ENCODE data around the gene HMCN2. TPM values are rescaled to one million over a fixed set of nuclear protein-coding genes. Genes with fewer than 3 reads are reported as not detected.

Gene HMCN2
- total RNA-seq, 2 donors from 2014 or later: 2.9 to 5.5 TPM

- intact Hi-C loops (cut with DNase I): no loop called here
- 83% methylated on average over 11 of the region's 11 CpGs for WGBS
- H3K9me3 ChIP-seq: no peaks in the 10 kb centered on the region
- no peak overlapping the region for H3K4me3 ChIP-seq
- no peaks in the 10 kb centered on the region for H3K27me3 ChIP-seq (replicated peaks; ENCODE audit: insufficient read depth)
- TF ChIP-seq POLR2AphosphoS5 (IDR thresholded peaks at IDR 0.05) (no peak), POLR2A (IDR thresholded peaks at IDR 0.05) (no peak), CTCF (IDR thresholded peaks at IDR 0.05) (no peak)
- no peak overlapping the region for H3K27ac ChIP-seq
- no peaks in the 10 kb centered on the region for H3K36me3 ChIP-seq
- DNase-seq (ENCODE audit: low spot score): no peak
- H3K4me1 ChIP-seq (replicated peaks): no peaks in the 10 kb centered on the region
These were observed 23.1 kb upstream of the HMCN2 start for GRCh38 chr9:130242270-130243014.

DNA sequence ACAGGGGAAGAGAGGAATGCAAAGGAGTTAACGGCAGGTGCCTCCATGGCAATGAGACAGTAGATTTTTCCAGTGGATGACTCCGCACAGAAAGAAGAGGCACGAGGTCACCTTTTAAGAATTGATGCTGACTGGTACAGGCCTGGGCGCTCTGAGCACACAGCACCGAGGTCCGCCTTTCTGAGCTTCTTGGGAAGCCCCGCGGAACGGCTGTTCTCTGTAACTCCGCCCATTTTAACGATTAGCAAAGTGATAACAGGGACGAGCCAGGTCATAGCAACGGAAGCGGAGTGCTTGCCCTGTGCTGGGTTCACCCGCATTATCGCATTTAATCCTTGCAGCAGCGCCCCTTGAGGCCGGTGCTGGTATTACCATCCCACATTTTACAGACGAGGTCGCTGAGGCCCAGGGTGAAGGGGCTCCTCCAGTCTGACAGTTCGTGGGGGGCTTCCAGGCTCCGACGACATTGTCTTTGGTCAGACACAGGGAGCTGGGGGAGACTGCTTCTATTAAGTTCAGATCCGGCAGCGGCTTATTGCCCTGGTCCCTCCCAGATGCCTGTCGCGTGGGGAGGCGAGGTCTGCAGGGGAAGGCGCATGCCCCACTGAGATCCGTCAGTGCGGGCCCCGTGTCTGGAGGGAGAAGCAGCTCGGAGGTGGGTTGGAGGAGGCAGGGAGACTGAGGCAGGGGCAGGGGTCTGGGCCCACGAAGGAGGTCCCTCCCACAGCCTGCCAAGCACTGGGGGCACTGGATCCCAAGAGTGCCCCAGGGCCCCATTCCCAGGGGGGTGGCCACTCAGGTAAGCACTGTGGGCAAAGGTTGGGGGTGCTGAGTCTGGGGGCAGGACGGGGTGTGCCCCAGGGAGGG, 22.3 kb upstream of the HMCN2 start:
- intact Hi-C loops (cut with DNase I): no loop called here
- peak; percentile 34 for DNase-seq (ENCODE audit: low spot score)
- WGBS: 21% methylated on average over 35 of the region's 35 CpGs
- H3K4me1 ChIP-seq (replicated peaks): no peaks in the 10 kb centered on the region
- H3K27ac ChIP-seq: no peak overlapping the region
- TF ChIP-seq CTCF (IDR thresholded peaks at IDR 0.05) (peak; percentile 81 to 90 (median 86)), POLR2AphosphoS5 (IDR thresholded peaks at IDR 0.05) (no peak)
- no peaks in the 10 kb centered on the region for H3K27me3 ChIP-seq (replicated peaks; ENCODE audit: insufficient read depth)
- no peak overlapping the region for H3K4me3 ChIP-seq
- no peaks in the 10 kb centered on the region for H3K36me3 ChIP-seq
- no peaks in the 10 kb centered on the region for H3K9me3 ChIP-seq

DNA sequence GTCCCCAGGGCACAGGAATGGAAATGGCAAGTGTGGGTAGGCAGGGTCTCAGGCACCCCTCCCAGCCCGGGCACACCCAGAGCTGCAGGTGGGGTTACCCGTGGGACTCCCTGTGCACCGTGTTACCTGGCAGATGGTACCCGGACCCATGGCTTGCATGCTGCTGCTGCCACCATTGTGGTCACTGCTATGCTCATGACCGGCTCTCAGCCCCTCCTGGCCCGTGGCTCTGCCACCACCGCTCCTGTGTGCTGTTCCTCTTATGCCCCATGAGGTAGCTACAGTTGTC, 21.7 kb upstream of the HMCN2 start:
- H3K4me3 ChIP-seq: no peak overlapping the region
- intact Hi-C loops (cut with DNase I): no loop called here
- DNase-seq (ENCODE audit: low spot score): no peak
- H3K4me1 ChIP-seq (replicated peaks): no peaks in the 10 kb centered on the region
- H3K36me3 ChIP-seq: no peaks in the 10 kb centered on the region
- no peaks in the 10 kb centered on the region for H3K9me3 ChIP-seq
- no peaks in the 10 kb centered on the region for H3K27me3 ChIP-seq (replicated peaks; ENCODE audit: insufficient read depth)
- TF ChIP-seq CTCF (IDR thresholded peaks at IDR 0.05) (no peak), POLR2AphosphoS5 (IDR thresholded peaks at IDR 0.05) (no peak), POLR2A (IDR thresholded peaks at IDR 0.05) (no peak)
- no peak overlapping the region for H3K27ac ChIP-seq
- WGBS: 90% methylated on average over 7 of the region's 7 CpGs

DNA sequence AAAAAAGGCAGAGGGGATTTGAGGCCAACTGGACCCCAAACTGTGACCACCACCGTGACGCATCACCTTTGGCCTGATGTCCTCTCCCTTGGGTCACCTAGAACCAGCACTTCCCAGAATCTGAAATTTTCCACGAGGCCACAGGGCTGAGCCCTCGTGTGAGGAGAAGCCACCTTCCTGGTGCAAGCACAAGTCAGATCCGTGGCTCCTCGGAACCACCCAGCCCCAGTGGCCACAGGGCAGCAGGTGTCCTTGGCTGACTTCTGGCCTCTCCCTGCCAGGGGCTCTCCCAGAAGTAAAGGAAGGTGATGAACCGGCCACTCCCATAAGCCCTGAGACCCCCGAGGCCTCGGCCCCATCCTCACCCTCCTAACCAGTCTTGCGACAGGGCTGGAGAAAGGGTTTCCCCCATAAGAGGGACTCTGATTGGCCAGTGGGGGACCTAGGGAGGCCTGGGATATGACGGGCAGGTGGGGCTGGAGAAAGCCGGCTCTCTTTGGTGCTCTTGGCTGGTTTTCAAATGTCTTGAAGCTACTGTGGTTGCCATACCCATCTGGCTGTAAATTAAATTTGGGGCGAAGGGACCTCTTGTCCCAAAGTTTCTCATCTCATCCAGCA, 20.9 kb upstream of the HMCN2 start:
- intact Hi-C loops (cut with DNase I): no loop called here
- no peak overlapping the region for H3K27ac ChIP-seq
- H3K4me1 ChIP-seq (replicated peaks): no peaks in the 10 kb centered on the region
- 86% methylated on average over 13 of the region's 13 CpGs for WGBS
- H3K9me3 ChIP-seq: no peaks in the 10 kb centered on the region
- no peak for TF ChIP-seq CTCF (IDR thresholded peaks at IDR 0.05)
- TF ChIP-seq POLR2A (IDR thresholded peaks at IDR 0.05): no peak
- TF ChIP-seq POLR2AphosphoS5 (IDR thresholded peaks at IDR 0.05): no peak
- H3K36me3 ChIP-seq: no peaks in the 10 kb centered on the region
- DNase-seq (ENCODE audit: low spot score): no peak
- H3K27me3 ChIP-seq (replicated peaks; ENCODE audit: insufficient read depth): no peaks in the 10 kb centered on the region
- no peak overlapping the region for H3K4me3 ChIP-seq

Data from prostate gland (tissue), 2 donors.